Adrenal gland (tissue), 5 donors: Measurements from ENCODE around the gene FOXQ1.

ENCODE experiments used
- POLR2A ChIP-seq, 2 donors: fragments of 450-650 bp; IDR thresholded peaks; one replicate each; pipeline ENCODE4 v1.6.1; 2017; ENCODE audit warnings: antibody characterized with exemption in 2 of 2, mild to moderate bottlenecking in 2 of 2, moderate library complexity in 1 of 2
- TF ChIP-seq, protein P1 (sequence below), 6 experiments: fragments of 450-650 bp in 4 of 6; fragments of 200-600 bp in 2 of 6; sonication (generic) in 1 of 6; IDR thresholded peaks; 1 replicate in 5 of 6; 2 replicates in 1 of 6; pipeline versions ENCODE4 v1.5.1 to v1.8.0; 2016 to 2021; ENCODE audit warnings: antibody characterized with exemption in 6 of 6, mild to moderate bottlenecking in 2 of 6, moderate library complexity in 1 of 6
- donor health status: DM: no; HTN: no; CAD: no.

DNA sequence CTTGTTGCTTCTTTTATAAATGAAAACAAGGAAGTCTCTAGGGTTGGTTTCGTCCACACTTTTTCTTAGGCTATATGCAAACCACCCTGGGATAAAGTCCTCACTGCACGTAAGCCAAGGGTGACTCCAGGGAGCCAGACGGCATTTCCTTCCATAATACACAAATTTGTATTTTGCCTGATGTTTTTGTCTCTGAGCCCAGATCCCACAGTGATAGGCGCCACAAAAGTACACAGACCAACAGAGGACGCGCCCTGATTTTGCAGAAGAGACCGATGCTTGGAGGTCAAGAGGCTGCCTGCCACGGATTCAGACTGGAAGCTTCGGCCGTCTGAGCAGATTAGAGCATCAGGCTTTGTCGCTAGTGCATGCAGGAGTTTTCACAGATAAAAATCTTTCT lies 22.8 kb downstream of the FOXQ1 start:
- TF ChIP-seq, protein P1, sequence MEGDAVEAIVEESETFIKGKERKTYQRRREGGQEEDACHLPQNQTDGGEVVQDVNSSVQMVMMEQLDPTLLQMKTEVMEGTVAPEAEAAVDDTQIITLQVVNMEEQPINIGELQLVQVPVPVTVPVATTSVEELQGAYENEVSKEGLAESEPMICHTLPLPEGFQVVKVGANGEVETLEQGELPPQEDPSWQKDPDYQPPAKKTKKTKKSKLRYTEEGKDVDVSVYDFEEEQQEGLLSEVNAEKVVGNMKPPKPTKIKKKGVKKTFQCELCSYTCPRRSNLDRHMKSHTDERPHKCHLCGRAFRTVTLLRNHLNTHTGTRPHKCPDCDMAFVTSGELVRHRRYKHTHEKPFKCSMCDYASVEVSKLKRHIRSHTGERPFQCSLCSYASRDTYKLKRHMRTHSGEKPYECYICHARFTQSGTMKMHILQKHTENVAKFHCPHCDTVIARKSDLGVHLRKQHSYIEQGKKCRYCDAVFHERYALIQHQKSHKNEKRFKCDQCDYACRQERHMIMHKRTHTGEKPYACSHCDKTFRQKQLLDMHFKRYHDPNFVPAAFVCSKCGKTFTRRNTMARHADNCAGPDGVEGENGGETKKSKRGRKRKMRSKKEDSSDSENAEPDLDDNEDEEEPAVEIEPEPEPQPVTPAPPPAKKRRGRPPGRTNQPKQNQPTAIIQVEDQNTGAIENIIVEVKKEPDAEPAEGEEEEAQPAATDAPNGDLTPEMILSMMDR (IDR thresholded peaks at IDR 0.05): no peak
- no peak for TF ChIP-seq POLR2A (IDR thresholded peaks at IDR 0.05)
